Activated CD8-positive, alpha-beta memory T cell treated with anti-CD3 and anti-CD28 coated beads, Interleukin-2, amount 50 U/mL, for 4 hours (primary cell): ENCODE data around the gene NDRG4.
"Not testable (repeated sequence)": the region's sequence is repeated elsewhere in the genome, so short reads cannot be mapped to it uniquely, and the experiment has no call there.

ENCODE experiments used
- DNase-seq: peaks from one replicate; pipeline ENCODE4 v3.0.0-alpha.2; 2020

Gene NDRG4

GRCh38 chr16:58466396-58466795 lies 33.5 kb upstream of the NDRG4 start:
- no peak for DNase-seq

DNA sequence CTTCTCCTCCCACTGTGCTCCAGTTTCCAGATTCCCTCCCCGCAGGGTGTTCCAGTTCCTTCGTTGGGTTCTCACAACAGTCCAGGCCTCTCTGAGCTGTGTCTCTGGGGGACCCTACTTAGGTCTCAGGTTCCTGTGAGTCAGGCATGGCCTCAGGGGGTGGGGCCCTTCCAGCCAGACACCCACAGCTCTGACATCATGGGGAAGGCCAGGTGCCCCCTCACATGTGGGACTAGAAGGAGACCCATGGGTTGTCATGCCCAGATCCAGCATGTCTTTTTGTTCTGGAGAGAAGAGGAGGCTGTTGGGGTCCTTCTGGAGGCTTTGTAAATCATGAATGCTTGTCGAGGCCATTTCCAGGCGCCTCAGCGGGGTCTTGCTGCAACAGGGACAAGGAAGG lies 32.0 kb upstream of the NDRG4 start:
- no peak for DNase-seq

DNA sequence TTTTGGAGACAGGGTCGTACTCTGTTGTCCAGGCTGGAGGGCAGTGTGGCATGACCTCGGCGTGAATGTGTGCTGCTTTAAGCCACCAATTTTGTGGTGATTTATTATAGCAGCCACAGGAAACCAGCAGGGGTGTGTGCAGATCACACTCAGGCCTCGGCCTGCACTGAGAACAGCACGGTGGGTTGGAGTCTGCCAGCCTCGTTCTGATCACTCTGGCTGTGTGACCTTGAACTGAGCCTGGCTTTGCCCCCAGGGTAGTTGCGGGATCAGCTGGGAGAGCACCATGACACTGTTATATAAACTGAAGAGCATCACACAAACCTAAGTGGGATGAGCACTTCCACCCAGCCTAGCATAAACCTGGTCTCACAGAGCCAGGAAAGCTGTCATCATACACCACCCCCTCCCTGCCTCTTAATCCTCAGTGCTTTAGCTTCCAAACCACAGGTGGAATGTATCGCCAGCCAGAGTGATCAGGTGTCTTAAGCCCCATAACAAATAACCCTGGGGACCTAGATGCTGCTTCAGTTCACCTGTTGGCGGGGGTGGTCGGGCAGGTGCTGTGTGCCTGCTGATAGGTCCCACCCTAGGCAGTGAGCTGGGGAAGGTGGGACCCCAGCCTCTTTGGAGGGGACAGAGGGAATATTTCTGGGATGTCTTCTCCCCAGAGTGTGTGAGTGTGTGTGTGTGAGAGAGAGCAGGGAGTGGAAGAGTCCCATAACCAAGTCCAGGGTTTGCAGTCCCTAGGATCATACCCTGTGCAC lies 28.6 kb upstream of the NDRG4 start:
- no peak for DNase-seq

DNA sequence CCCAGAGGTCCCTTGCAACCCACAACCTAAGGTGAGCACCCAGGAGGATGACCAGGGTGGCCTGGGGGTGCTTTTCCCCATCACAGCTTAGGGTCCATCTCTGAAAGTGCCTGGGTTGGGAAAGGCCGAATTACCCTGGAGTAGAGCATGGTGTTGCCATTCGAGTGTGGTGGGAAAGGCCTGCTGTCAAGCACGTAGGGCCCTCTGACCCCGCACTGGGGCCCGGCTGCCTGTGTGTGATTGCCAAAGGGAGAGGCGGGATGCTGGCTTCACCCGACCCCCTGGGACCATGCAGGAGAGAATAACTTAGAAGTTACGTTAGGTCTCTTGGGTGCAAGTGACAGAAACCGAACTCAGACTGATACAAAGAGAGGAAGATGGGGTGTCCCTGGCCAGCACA lies 27.7 kb upstream of the NDRG4 start:
- no peak for DNase-seq

DNA sequence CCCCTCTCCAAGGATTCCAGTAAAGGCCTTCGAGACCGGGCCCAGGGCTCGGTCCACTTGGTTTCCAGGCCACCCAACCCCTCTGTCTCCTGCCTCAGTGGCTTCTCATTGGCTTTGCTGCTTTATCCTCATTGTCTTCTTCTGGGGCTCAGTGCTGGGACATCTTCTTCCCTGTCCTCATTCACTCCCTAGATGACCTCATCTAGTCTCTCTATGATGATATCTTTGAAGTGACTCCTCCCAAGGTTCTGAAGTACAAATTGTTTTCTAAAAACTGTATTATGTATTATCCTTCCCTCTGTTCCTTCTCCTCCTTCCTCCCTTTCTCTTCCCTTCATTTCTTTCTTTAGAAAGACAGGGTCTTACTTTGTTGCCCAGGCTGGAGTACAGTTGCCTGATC lies 27.1 kb upstream of the NDRG4 start:
- DNase-seq = no peak

GRCh38 chr16:58474296-58474695 lies 25.6 kb upstream of the NDRG4 start:
- DNase-seq = no peak

DNA sequence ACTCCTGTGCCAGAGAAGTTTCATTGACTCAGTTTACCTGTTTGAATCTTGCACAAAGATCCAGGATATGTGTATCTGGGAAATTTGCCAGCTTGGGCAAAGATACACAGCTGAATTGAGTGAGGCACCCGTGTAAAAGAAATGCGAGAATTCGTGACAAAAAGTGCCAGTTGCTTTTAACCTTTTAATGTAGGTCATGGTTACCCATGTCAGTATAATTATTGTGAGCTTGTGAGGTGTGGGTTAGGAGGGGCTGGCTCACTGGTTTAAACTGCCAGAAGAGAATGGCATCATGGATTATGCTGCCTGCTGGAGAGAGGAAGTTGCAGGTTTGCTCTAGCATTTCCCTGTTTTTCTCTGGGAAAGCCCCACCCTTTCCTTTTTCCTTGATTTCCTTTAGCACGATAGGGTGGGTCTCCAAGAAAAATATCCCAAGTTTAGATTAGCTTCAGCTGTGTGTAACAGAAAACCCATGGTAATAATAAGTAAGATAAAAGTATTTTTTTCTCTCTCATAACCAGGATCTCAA lies 24.8 kb upstream of the NDRG4 start:
- no peak for DNase-seq

- no peak for DNase-seq
Observed at GRCh38 chr16:58476791-58477190, 23.2 kb upstream of the NDRG4 start.

GRCh38 chr16:58478427-58478826 lies 21.5 kb upstream of the NDRG4 start:
- no peak for DNase-seq

DNA sequence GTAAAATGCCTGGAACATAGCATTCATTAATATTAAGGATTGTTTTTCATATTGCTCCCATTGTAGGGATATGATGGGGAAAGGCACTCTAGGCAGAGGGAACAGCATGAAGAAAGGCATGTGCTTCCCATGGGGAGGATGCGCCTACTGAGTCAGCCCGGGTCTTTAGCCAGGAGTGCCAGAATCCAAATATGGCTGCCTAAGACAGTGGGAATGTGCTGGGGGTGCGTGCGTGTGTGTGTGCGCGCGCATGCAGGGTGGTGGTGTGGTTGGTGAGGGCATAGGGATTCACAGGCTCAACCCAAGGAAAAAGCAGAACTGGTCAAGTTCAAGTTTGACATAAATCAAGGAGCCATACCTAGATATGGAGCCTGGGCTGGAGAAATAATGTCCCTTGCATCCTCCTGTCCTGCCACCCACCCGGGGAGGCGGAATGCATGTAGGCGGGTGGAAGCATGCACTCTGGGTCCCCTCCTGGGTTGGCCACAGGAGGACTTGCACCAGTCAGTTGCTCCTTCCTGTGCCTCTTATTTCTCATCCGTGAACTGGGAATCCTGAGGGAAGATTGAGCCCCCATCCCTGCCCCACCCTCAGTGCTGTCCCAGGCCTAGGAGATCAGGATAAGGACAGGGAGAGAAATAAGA lies 18.6 kb upstream of the NDRG4 start:
- no peak for DNase-seq

DNA sequence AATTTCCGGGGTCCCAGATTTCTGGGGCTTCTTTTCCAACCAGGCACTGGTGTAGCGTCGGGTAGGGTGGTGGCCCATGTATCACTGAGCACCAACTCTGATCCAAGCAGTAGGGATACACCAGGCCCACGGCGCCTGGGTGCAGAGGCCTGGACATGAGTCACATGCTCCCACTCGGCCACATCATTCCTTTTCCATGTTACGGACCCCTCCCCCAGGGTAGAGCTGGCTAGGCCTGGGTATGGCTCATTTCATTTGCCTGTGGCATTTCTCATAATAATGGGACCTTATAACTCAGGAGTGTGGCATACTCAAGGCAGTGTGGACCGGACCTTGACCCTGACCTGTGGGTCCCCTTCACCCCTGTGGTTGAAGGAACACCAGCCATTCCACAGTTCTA lies 18.0 kb upstream of the NDRG4 start:
- no peak for DNase-seq

- no peak for DNase-seq
Observed at GRCh38 chr16:58485184-58485887, 14.6 kb upstream of the NDRG4 start.

GRCh38 chr16:58487566-58488351 lies 12.2 kb upstream of the NDRG4 start:
- peak; percentile 78 for DNase-seq

GRCh38 chr16:58488531-58488930 lies 11.4 kb upstream of the NDRG4 start:
- no peak for DNase-seq

DNA sequence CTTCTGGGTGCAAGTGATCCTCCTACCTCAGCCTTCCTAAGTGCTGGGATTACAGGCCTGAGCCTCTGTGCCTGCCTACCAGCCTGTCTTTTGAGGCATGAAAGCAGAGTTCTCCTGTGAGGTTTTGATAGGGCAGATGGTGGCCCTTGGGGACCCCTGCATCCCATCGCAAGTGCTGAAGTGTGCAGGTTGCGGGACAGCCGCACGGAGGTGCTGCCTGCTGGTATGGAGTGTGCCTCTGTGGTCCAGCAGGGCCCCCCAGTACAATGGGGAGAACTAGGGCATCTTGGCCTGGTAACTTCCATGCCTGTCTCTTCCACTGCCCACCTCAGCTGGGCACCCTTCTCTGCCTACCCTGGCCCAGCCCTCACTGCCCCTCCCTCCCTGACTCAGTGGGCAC lies 9.9 kb upstream of the NDRG4 start:
- no peak for DNase-seq

DNA sequence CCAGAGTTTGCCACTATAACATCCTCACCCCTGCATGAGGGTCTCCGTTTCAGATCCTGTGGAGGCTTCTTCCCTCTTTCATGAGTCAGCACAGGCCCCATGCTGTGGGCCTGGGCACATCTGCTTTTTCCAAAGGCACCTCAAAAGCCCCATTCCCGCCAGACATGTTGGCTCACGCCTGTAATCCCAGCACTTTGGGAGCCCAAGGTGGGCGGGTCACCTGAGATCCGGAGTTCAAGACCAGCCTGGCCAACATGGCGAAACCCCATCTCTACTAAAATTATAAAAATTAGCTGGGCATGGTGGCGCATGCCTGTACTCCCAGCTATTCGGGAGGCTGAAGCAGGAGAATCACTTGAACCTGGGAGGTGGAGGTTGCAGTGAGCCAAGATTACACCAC lies 9.4 kb upstream of the NDRG4 start:
- not testable (repeated sequence) for DNase-seq

GRCh38 chr16:58492066-58492465 lies 7.9 kb upstream of the NDRG4 start:
- DNase-seq = no peak

DNA sequence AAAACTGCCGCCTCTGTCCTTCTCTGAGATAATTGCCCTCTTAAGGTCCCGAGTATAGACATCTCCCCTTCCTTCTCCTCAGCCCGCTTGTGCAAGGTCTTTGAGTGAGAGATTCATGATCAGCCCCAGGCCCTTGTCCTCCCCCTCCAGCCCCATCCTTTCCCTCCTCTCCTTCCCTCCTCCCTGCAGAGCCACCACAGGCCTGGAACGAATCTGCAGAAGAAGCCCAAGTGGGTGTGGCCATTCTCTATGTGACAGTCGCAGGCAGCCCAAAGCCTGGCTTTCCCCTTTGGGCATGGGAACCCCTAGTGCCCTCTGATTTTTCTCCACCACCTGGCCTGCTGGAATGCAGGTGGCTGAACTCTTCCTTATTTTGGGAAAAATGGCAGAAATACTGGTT lies 7.2 kb upstream of the NDRG4 start:
- DNase-seq = no peak

GRCh38 chr16:58493756-58494431 lies 6.0 kb upstream of the NDRG4 start:
- DNase-seq = no peak

DNA sequence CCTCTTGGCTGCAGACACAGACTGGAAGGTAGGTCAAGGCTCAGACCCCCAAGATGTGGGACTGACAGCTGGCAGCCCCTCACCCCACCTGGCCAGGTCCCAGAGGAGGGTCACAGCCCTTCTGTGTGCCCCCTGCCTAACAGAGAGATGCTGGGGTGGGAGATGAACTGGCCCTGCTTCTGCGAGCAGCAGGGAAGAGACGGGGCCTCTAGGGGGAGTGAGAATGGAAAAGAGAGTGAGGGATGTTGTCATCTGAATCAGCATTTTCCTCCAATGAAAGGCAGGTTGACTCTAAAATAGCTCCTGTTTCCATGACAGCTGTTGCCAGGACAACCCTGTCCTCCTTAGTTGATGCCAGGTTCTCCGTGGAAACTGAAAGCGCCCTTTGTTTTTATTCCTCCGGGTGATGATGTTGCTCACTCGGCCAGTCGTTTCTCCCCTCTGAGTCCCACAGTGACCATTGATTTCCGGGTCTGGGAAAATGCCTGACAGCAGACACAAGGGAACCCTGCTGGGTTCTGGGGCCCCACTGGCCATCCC lies 4.9 kb upstream of the NDRG4 start:
- peak; percentile 41 for DNase-seq

GRCh38 chr16:58495521-58496331 lies 4.2 kb upstream of the NDRG4 start:
- no peak for DNase-seq
